HG02759 (cell line): ENCODE results near the gene ZNF865.
A peak's percentile ranks its signal among the peaks of the same experiment; 100 is the strongest.
"Not testable (repeated sequence)": the region's sequence is repeated elsewhere in the genome, so short reads cannot be mapped to it uniquely, and the experiment has no call there.

Source experiments
- ATAC-seq: cut with Tn5 transposase; IDR thresholded peaks from one replicate; pipeline ENCODE4 v1.9.1; 2021; ENCODE audit warnings: mild to moderate bottlenecking, moderate library complexity; ENCODE audit not compliant: unreplicated experiment

The ZNF865 gene

DNA sequence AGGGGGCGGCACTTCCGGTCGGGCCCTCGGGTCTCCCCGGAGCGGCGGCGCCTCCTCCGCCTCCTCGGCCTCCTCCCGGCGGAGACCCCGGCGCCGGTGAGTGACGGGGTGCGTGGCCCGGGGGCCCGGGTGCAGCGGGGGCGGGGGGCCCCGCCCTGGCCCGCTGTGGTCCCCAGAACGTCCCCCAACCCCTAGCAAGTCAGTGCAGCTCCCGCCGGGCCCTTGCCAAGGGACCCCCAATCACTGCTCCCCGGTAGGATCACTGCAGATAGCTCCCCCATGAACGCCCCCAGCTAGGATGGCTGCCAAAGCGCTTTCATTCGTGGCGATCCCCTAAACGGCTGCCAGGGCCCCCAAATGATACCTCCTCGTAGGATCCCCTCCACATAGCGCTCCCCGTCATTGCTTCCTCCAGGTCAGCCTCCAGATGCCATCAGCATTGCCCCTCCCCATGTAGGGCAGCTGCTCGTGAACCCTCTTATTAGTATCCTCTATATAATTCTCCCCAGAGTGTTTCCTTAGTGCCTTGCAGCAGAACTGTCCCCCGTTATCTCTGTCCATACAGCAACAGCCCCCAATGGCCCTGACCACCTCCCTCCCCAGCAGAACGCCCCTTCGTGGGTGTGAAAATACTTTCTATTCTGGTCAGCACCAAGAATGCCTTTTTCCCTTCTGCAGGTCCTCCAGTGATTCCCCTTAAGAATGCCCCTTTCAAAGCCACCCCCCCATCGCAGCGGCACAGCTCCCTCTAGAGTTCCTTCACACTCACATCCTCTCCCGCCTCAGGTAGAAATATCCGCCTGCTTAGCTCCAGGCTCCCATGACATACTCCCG lies at the start of gene ZNF865:
Gene ZNF865 (plus strand): TSS at position 11 of the 834 bp plus-strand sequence. CDS start 7,972 bp downstream, outside the sequence.
- peak; percentile 28 for ATAC-seq

DNA sequence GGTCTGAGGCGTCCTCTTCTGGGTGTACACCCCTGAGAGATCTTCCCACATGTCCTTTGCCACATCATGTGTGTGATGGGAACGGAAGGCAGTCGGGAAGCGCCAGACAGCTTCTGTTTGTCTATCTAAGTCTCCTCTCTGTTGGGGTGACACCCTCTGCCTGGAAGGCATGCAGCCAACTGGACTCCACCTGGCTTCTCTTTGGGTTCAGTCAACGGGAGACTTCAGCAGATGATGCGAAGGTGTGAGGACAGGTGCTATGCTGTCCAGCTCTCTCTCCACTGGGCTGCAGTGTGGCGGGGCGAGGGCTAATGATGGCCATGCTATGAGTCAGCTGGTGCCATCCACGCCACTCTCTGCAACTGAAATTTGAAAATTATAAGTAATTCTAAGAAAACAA lies 45.8 kb upstream of the ZNF865 start:
- no peak for ATAC-seq

GRCh38 chr19:55563261-55563690 lies 42.2 kb upstream of the ZNF865 start:
- ATAC-seq = no peak

- no peak for ATAC-seq
Measured at GRCh38 chr19:55566823-55567222, 38.6 kb upstream of the ZNF865 start.

DNA sequence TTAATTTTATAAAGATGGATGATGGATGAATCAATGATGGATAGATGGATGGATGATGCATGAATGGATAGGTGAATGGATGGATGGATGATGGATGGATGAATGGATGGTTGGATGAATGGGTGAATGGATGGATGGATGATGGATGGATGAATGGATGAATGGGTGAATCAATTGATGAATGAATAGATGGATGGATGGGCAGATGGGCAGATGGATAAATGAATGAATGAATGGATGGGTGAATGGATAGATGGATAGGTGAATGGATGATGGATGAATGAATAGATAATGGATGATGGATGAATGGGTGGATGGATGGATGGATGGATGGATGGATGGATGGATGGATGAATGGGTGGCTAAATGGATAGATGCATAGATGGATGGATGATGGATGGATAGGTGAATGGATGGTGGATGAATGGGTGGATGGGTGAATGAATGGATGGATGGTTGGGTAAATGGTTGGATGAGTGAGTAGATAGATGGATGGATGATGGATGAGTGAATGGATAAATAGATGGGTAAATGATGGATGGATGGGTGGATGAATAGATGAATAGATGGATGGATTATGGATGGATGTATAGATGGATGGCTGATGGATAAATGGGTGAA lies 37.6 kb upstream of the ZNF865 start:
- no peak for ATAC-seq

DNA sequence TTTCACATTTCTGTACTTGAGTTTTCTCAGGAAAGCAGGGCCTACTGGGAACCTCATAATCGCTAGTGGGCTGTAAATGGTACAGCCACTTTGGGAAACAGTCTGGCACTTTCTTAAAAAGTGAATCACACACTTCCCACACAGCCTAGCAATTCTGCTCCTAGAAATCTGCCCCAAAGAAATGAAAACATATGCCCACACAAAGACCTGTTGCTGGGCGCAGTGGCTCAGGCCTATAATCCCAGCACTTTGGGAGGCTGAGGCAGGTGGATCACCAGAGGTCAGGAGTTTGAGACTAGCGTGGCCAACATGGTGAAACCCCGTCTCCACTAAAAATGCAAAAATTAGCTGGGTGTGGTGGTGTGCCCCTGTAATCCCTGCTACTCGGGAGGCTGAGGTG lies 36.0 kb upstream of the ZNF865 start:
- not testable (repeated sequence) for ATAC-seq

DNA sequence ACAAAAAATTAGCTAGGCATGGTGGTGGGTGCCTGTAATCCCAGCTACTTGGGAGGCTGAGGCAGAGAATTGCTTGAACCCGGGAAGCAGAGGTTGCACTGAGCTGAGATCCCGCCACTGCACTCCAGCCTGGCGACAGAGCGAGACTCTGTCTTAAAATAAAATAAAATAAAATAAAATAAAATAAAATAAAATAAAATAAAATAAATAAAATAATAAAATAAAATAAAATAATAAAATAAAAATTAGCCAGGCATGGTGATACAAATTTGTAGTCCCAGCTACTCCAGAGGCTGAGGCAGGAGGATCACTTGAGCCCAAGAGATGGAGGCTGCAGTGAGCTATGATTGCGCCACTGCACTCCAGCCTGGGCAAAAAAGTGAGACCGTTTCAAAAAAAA lies 31.5 kb upstream of the ZNF865 start:
- ATAC-seq = not testable (repeated sequence)

DNA sequence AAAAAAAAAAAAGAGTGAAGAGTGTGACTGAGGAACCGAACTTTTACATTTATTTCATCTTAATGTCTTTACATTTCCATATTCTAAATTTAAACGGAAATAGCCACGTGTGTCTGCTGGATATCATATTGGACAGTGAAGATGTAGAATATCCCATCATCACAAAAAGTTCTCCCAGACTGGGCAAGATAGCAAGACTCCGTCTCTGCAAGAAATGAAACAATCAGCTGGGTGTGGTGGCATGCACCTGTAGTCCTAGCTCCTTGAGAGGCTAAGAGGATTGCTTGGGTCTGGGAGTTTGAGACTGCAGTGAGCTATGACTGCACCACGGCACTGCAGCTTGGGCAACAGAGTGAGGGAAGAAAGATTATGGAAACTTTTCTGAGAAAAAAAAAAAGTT lies 28.7 kb upstream of the ZNF865 start:
- no peak for ATAC-seq

DNA sequence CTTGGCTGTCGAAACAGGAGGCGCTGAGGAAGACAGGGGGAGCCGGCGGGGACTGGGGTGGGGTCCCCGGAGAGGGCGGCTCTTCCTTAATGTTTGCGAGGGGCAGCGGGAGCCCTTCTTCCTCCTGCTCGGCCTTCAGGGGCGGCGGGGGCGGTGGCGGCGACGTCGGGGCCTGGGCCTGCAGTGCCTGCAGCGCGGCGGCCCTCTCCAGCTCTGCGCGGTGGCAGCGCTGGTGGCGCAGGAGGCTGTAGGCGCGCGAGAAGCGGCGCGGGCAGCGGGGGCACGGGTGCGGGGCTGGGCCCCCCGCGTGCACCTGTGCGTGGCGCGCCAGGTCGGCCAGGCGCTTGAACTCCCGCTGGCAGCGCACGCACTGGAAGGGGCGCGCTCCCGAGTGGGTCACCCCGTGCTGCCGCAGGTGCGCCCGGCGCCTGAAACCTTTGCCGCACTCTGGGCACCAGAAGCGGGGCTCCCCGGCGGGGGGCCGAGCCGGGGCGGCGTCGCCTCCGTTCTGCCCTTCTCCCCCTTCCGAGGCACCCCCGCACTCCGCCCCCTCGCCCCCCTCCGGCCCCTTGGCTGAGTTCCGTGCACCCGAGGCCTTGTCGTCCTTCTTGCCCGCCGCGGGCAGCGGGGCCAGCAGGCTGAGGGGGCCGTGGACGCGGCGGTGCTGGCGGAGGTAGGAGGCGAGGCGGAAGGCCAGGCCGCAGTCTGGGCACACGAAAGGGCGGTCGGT lies 27.3 kb upstream of the ZNF865 start:
- no peak for ATAC-seq

DNA sequence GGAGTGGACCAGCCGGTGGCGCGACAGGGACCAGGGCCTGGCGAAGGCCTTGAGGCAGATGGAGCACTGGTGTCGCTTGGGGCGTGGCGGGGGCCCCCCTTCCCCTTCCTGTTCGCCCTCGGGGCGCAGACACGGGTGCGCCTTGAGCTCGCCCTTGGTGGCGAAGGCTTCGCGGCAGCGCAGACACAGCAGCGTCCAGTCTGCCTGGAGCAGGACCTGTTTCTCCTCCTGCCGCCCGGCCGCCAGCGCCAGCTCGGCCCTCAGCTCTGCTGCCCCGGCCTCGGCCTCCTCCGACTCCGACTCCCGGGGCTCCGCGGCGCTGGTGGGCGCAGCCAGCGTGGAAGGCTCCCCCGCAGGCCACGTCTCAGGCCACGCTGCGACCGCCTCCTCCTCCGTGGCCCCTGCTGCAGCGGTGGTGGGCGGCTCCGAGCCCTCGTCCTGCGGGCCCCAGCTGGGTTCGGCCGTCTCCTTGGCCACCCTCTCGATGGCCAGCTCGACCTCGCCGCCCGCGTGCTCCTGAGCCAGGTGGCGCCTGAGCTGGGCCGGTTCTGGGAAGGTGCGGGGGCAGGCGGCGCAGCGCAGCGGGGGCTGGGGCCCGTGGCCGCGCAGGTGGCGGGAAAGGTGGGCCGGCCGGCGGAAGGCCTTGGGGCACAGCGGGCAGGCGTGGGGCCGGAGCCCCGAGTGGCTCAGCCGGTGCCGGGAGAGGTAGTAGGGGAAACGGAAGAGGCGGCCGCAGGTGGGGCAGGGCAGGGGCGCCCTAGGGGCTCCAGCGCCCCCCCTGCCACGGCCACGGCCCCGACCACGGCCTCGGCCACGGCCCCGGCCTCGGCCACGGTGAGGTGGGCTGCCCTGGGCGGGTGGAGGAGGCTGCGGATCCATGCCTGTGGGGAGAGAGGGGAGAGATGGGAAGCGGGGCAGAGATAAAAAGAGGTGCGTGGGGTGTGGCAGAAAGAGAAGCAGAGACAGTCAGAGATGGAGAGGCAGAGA lies 26.4 kb upstream of the ZNF865 start:
- ATAC-seq = no peak

GRCh38 chr19:55579766-55580621 lies 25.5 kb upstream of the ZNF865 start:
- ATAC-seq = peak; percentile 9

DNA sequence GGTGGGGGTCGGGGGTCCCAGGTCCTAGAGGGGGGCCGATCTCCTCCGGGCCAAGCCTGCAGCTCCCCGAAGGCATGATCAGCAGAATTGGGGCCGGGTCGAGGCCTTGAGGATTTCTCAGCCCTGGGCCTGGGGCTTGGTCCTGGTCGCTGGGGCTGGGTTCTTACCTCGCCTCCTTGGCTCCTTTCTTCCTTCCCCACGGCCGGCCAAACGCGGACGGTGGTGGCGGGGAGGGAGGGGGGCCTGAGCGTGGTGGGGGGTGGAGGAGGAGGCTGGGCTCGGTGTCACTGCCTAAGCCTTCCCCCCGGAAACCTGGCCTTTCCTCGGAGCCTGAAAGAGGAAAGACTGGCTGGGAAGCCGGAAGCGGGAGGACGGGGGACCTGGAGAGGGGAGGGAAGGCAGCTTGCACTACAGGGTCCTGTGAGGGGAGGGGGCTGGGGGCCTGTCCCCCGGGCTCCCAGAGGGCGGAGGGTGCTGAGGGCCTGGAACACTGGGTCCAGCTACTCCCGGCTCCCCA lies 24.8 kb upstream of the ZNF865 start, which contains the start of gene ZNF579:
Gene ZNF579 (minus strand): TSS at position 221 of the 517 bp plus-strand sequence. CDS start 1,209 bp downstream, outside the sequence.
- ATAC-seq = peak; percentile 64

DNA sequence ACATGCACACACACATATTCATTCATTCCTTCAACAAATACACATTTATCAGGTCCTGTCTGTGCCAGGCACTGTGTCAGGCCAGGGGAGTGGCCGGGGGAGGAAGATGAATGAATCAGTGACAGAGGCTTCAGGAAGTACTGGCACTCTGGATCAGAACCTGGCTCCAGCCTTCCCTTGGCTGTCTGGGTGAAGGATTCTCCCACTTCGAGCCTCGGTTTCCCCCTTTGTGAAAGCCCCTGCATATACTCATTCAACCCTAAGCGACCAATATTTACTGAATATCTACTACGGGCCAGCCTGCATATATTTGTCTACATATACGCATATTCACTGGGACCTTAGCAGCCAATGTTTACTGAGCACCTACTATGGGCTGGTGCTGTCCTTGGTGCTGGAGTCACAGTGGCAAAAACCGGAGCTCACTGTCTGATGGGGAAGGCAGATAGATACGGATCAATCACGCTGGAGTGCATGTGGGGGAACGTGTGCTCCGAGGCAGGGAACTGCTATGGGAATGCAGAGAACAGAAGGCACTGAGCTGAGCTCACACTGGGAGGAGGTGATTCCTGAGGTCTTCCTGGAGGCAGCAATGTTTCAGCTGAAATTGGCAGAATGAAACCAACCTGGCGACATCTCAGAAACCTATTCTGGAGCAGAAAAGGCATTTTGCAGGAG lies 24.2 kb upstream of the ZNF865 start:
- ATAC-seq = no peak

DNA sequence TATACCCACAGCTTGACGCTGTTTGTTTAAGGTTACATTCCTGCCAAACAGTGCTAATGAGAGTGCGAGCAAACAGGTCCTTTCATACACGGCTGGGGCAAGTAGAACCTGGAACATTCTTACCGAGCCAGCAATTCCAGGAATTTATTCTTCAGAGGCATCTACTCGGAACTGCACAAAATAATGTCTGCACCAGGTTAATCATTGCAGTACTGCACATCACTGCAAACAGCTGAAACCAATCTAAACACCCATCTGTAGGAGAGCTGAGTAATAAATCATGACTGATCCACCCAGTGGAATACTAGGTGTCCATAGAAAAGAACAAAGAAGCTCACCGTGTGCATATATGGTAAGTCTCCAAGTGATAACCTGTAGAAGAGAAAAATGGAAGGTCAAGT lies 23.6 kb upstream of the ZNF865 start:
- no peak for ATAC-seq

- ATAC-seq = not testable (repeated sequence)
Measured at GRCh38 chr19:55582284-55582683, 23.2 kb upstream of the ZNF865 start.

- ATAC-seq = not testable (repeated sequence)
Measured at GRCh38 chr19:55583897-55584296, 21.6 kb upstream of the ZNF865 start.

DNA sequence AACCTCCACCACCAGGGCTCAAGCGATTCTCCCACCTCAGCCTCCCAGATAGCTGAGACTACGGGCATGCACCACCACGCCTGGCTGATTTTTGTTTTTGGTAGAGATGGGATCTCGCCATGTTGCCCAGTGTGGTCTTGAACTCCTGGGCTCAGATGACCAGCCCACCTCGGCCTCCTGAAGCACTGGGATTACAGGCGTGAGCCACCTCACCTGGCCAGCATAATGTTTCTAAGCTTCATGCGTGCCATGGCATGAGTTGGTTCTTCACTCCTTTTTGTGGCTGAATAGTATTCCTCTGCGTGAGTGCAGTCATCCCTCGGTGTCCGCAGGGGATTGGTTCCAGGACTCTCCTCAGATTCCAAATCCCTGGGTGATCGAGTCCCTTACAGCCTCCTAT lies 20.6 kb upstream of the ZNF865 start:
- ATAC-seq = no peak

DNA sequence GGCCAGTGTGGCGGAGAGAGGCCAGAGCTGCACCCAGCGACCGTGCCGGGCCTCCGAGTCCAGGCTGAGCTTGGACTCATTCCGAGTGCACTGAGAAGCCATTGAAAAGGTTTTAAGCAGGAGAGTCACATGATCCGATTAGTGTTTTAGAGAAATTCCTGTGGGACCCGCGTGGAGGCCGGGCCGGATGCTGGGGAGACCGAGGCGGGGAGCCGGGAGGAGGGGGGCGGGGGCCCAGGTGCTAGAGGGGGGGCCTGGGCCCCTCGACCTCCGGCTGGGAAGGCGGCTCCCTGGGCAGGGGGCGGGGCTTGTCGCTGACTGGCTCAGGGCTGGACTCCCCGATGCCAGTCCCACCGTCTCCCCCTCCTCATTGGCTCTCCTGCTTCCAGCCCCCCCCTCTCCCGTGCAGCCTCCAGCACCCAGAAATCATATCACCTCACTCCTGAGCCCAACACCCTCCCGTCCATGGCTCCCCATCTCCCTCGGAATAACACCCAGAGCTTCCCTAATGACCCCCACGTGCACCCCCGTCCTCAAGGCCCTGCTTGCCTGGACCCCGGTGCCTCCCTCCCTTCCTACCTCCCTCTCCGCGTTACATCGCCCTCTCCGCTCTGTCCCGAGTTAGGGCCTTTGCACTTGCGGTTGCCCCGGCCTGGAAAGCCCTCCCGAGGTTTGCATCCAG lies 19.6 kb upstream of the ZNF865 start:
- ATAC-seq = no peak
